ENCODE measurements around the gene PABPN1. TPM values are rescaled to one million over a fixed set of nuclear protein-coding genes. Genes with fewer than 3 reads are reported as not detected.
A peak's percentile ranks its signal among the peaks of the same experiment; 100 is the strongest.

The PABPN1 gene
- polyA plus RNA-seq, 1 experiment = 119 TPM

DNA sequence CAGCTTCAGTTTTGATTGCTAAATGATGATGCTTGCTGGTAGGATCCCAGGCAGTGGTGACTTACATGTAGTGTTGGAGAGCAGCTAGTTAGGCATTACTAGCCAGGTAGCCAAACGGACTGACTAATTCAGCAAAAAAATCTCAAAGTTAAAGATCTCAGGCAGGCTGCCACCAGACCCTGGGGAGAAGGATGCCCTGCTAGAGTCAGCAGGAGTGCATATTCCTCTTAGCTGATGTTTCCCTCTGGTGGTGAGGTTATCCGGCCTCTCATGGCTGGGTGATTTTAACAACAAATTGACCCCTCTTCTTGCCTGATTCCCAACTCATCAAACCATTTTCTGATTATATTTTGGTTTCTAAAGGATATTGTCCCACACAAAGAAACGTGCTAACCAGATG is 40.9 kb downstream of the PABPN1 start:
- peaks cover 8% of the 10 kb centered on the region for H3K27me3 ChIP-seq (ENCODE audit: control insufficient read depth, insufficient read depth, low read length)
- TF ChIP-seq, protein P1, sequence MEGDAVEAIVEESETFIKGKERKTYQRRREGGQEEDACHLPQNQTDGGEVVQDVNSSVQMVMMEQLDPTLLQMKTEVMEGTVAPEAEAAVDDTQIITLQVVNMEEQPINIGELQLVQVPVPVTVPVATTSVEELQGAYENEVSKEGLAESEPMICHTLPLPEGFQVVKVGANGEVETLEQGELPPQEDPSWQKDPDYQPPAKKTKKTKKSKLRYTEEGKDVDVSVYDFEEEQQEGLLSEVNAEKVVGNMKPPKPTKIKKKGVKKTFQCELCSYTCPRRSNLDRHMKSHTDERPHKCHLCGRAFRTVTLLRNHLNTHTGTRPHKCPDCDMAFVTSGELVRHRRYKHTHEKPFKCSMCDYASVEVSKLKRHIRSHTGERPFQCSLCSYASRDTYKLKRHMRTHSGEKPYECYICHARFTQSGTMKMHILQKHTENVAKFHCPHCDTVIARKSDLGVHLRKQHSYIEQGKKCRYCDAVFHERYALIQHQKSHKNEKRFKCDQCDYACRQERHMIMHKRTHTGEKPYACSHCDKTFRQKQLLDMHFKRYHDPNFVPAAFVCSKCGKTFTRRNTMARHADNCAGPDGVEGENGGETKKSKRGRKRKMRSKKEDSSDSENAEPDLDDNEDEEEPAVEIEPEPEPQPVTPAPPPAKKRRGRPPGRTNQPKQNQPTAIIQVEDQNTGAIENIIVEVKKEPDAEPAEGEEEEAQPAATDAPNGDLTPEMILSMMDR (IDR thresholded peaks at IDR 0.05; ENCODE audit: insufficient read depth, low read depth, low read length) = peak; percentile 34; the same call in 1 of the 2 replicates
- peaks cover 3% of the 10 kb centered on the region for H3K36me3 ChIP-seq (ENCODE audit: control insufficient read depth, insufficient read depth, low read length)
- ChIA-PET POLR2A (interaction anchor here (0.7 kb wide), 1 partner anchor 774 kb away, joined by 3 read pairs; the partner anchor contains the start of gene PSME1), CTCF (interaction anchor here (1.2 to 1.4 kb wide), 2 partner anchors 17 to 23 kb away, joined by 3 to 11 read pairs; no protein-coding TSS in a partner anchor)
- DNase-seq (ENCODE audit: low read depth) = no peak
- no peak overlapping the region for H3K4me3 ChIP-seq (ENCODE audit: low read depth, low read length)

DNA sequence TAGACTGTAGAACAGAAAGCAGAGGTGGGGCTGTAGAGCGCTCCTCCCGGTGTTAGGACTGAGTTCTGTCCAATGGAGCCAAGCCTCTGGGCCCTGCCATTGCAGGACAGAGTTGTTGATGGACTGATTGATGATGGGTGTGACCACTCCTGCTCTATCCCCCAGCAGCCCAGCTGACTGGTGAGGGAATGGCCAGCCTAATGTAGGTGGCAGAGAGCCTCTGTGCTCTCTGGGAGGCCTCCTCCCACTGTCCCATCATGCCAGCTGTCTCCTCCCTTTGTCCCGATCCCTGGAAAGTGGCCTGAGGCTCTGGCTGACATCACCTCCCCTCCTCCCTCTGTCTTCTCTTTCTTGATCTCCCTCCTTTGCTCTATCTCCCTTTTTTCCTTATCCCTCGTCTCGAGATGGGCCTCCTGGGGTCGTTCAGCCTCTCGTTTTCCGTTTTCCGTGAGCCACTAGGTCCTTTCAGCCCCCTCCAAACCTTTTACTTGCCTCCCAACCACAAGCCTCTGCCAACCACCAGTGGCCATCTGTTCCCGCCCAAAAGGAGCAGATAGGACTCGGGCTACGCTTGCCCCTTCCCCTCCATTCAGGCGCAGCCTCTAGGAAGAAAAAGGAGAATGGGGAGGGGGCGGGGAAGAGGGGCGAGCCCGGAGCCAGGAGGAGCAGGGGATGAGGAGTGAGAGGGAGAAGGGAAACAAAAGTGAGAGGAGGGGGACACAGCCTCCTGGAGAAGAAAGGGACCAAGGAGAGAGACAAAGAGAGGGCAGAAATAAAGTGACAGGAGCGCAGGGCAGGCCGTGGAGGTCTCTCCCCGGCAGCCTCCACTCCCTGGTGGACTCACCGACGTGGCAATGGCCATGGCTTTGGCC is 43.1 kb downstream of the PABPN1 start:
- peaks cover 1% of the 10 kb centered on the region; the same call in 1 of the 2 replicates for H3K36me3 ChIP-seq (ENCODE audit: control insufficient read depth, insufficient read depth, low read length)
- H3K4me3 ChIP-seq (ENCODE audit: low read depth, low read length) = peak overlapping the region; percentile 37
- CTCF ChIA-PET = interaction anchor here (0.9 to 1.6 kb wide), 2 partner anchors 16 kb away, joined by 3 to 7 read pairs; no protein-coding TSS in a partner anchor
- no peak for DNase-seq (ENCODE audit: low read depth)
- TF ChIP-seq, protein P1 (IDR thresholded peaks at IDR 0.05; ENCODE audit: insufficient read depth, low read depth, low read length) = no peak
- POLR2A ChIA-PET = no interaction called here
- peaks cover 10% of the 10 kb centered on the region for H3K27me3 ChIP-seq (ENCODE audit: control insufficient read depth, insufficient read depth, low read length)

DNA sequence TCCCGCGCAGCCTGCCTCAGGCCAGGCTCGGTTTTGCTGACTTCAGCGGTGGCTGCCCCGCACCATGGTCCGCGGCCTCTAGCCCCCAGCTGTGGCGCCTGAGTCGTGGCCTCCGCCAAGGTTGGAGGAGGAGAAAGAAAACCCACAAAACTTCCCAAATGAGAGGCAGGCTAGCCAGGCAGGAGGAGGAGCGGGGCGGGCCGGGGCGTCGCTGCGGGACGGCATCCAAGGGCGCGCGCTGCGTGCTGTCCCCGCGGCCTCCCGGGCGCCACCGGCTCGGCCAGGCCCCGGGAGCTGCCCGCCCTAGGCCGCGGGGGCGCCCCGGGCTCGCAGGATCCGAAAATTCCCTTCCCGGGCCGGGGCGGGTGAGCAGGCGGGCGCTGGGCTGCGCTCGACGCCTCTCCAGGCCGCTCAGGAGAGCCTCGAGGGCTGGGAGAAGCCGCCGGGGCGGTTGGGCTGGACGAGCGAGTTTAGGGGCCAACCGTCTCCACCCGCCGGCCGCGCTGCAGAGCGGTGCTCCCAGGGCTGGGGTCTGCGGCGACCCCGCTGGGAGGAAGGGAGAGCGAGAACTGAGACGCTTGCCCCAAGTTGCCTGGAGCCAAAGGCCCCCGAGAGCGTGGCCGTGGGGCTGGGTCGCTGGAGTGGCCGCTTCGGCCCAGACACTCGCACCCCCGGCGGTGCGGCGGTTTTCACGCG is 43.9 kb downstream of the PABPN1 start, which contains the start of gene EFS:
Gene EFS (minus strand): TSS at position 137 of the 696 bp plus-strand sequence. CDS start 147 bp downstream, outside the sequence.
- Histone ChIP-seq H3K4me3 (ENCODE audit: low read depth, low read length) (peak within 1 kb of the TSS; percentile 37), H3K27me3 (ENCODE audit: control insufficient read depth, insufficient read depth, low read length) (peaks cover 12% of the 10 kb centered on the region), H3K36me3 (ENCODE audit: control insufficient read depth, insufficient read depth, low read length) (no peaks in the 10 kb centered on the region; the same call in 1 of the 2 replicates)
- ChIA-PET CTCF (interaction anchor here (1.6 kb wide), 1 partner anchor 15 kb away, joined by 7 read pairs; no protein-coding TSS in a partner anchor), POLR2A (no interaction called here)
- TF ChIP-seq, protein P1 (IDR thresholded peaks at IDR 0.05; ENCODE audit: insufficient read depth, low read depth, low read length) = no peak
- no peak for DNase-seq (ENCODE audit: low read depth)

DNA sequence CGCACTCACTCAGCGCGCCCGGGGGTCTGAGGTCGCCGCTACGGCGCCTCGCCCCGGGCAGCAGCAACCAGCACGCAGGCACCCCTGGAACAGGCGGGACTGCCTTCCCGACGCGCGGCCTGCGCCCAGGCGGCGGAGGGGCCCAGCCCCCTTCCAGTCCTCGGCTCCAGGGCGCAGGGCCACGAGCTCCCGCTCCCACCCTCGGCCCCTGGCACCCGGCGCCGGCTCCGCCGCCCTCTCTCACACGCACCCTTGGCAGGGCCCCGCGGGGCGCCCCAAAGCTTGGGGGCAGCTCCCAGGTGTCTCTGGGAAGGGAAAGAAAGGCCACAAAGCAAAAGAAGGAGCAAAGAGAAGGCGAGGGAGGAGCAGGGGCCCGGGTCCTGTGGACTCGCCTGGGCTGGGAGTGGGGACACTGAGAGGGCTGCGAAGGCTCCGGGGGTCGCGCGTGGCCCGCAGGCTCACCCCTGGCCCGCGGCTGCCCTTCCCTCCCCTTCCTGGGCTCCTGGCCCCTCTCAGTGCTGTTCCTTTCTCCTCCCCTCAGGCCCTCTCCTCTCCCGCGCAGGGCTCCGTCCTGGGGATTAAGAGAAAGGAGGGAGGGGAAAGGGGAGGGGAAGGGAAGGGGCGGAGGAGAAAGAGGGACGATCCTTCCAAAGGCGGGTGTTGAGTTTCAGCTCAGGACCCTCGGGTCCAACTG is 44.6 kb downstream of the PABPN1 start:
- TF ChIP-seq, protein P1 (IDR thresholded peaks at IDR 0.05; ENCODE audit: insufficient read depth, low read depth, low read length) = no peak
- Histone ChIP-seq H3K4me3 (ENCODE audit: low read depth, low read length) (peak overlapping the region; percentile 37), H3K27me3 (ENCODE audit: control insufficient read depth, insufficient read depth, low read length) (peaks cover 17% of the 10 kb centered on the region), H3K36me3 (ENCODE audit: control insufficient read depth, insufficient read depth, low read length) (no peaks in the 10 kb centered on the region)
- ChIA-PET POLR2A (no interaction called here), CTCF (interaction anchor here (0.7 to 1.6 kb wide), 2 partner anchors 14 to 71 kb away, joined by 3 to 7 read pairs; no protein-coding TSS in a partner anchor)
- no peak for DNase-seq (ENCODE audit: low read depth)
